ENCODE results near the gene CD2AP. TPM values are rescaled to one million over a fixed set of nuclear protein-coding genes. Genes with fewer than 3 reads are reported as not detected.

Gene CD2AP
- total and polyA plus RNA-seq, 4 donors = 14.2 to 104 (median 21.7) TPM

DNA sequence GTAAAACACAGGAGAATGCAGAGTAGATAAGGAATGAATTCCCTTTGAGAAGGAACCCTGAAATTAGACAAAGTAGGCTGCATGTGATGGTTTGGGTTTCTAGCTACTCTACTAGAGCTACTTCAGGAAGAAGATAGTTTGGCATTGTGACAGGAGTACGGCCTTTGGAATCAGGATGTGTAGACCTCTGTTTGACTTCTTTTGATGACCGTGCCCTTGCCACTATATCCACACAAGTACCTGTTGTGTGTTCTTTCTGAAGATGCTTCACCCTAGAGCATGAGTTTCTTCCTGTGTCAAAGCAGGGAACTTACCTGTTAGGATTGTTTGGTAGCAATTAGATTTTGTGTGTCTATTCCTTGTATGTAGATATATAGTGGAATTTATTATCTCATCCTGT is 41.7 kb downstream of the CD2AP start:
- Histone ChIP-seq H3K27ac (ENCODE audit: low read depth in 1 of 2, low read length in 1 of 2) (no peak overlapping the region), H3K9me3 (ENCODE audit: control insufficient read depth in 4 of 4, insufficient read depth in 3 of 4, low read length in 3 of 4) (no peaks in the 10 kb centered on the region), H3K36me3 (ENCODE audit: control insufficient read depth in 4 of 4, insufficient read depth in 4 of 4, low read length in 4 of 4) (no peaks in the 10 kb centered on the region), H3K9ac (ENCODE audit: insufficient read depth in 1 of 2, low read length in 2 of 2) (no peak overlapping the region), H3K4me3 (no peak overlapping the region), H3K27me3 (ENCODE audit: control insufficient read depth in 3 of 3, insufficient read depth in 3 of 3, low read length in 2 of 3) (no peaks in the 10 kb centered on the region), H3K4me1 (ENCODE audit: control insufficient read depth in 5 of 5, insufficient read depth in 5 of 5, low read length in 5 of 5) (peaks cover 0 to 6% (median 0%) of the 10 kb centered on the region in 5 donors)
- DNase-seq (peak in 1 of 3 donors; percentile 10), ATAC-seq (ENCODE audit: insufficient read depth, low FRiP score) (no peak)
- TF ChIP-seq, protein P1, sequence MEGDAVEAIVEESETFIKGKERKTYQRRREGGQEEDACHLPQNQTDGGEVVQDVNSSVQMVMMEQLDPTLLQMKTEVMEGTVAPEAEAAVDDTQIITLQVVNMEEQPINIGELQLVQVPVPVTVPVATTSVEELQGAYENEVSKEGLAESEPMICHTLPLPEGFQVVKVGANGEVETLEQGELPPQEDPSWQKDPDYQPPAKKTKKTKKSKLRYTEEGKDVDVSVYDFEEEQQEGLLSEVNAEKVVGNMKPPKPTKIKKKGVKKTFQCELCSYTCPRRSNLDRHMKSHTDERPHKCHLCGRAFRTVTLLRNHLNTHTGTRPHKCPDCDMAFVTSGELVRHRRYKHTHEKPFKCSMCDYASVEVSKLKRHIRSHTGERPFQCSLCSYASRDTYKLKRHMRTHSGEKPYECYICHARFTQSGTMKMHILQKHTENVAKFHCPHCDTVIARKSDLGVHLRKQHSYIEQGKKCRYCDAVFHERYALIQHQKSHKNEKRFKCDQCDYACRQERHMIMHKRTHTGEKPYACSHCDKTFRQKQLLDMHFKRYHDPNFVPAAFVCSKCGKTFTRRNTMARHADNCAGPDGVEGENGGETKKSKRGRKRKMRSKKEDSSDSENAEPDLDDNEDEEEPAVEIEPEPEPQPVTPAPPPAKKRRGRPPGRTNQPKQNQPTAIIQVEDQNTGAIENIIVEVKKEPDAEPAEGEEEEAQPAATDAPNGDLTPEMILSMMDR (IDR thresholded peaks at IDR 0.05; ENCODE audit: control extremely low read depth, extremely low read depth) = no peak
- 56 to 80% methylated on average over 2 of the region's 2 CpGs for WGBS, 2 donors

DNA sequence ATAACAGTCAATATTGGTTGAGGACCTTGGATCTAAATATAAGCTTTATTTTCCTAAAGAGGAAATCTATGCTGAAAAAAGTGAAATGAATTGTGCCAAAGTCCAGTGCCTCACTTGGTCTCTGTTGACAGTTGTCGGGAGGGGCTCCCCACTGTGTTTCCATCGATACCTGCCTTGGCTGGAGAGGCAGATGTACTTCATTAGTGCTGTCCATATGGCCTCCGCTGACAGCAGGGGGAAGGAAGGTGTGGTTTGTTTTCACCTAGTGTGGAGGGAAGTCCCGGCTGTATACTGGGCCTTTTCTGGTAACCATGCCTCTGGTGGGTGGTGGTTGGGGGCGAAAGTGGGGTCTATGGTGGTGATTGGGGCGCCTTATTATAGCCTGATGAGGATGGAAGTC is 42.7 kb downstream of the CD2AP start:
- no peaks in the 10 kb centered on the region for H3K27me3 ChIP-seq (ENCODE audit: control insufficient read depth in 3 of 3, insufficient read depth in 3 of 3, low read length in 2 of 3)
- no peak for ATAC-seq (ENCODE audit: insufficient read depth, low FRiP score)
- H3K4me1 ChIP-seq (ENCODE audit: control insufficient read depth in 5 of 5, insufficient read depth in 5 of 5, low read length in 5 of 5) = peaks cover 0 to 6% (median 0%) of the 10 kb centered on the region in 5 donors
- TF ChIP-seq, protein P1 (IDR thresholded peaks at IDR 0.05; ENCODE audit: control extremely low read depth, extremely low read depth) = no peak
- H3K9ac ChIP-seq (ENCODE audit: insufficient read depth in 1 of 2, low read length in 2 of 2) = no peak overlapping the region
- H3K27ac ChIP-seq (ENCODE audit: low read depth in 1 of 2, low read length in 1 of 2) = no peak overlapping the region
- no peak for DNase-seq
- 73 to 80% methylated on average over 6 of the region's 6 CpGs for WGBS, 2 donors
- H3K9me3 ChIP-seq (ENCODE audit: control insufficient read depth in 4 of 4, insufficient read depth in 3 of 4, low read length in 3 of 4) = no peaks in the 10 kb centered on the region
- no peak overlapping the region for H3K4me3 ChIP-seq
- no peaks in the 10 kb centered on the region for H3K36me3 ChIP-seq (ENCODE audit: control insufficient read depth in 4 of 4, insufficient read depth in 4 of 4, low read length in 4 of 4)

DNA sequence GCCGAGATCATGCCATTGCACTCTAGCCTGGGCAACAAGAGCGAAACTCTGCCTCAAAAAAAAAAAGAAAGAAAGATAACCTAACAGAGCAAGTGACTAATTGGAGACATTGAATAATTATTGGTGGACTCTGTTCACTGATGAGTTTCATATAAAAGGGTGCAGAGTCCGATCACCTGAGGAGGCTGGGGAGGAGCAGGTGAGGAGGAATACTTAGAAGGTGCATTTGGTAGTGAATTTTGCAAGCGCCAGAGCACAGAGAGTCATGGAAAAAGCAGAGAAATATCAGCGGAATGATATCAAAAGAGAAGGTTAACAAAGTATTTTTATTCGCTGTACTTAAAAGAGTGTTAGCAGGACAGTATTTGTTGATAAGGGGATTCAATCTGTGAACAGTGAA is 44.4 kb downstream of the CD2AP start:
- DNase-seq (no peak), ATAC-seq (ENCODE audit: insufficient read depth, low FRiP score) (no peak)
- Histone ChIP-seq H3K4me3 (no peak overlapping the region), H3K9me3 (ENCODE audit: control insufficient read depth in 4 of 4, insufficient read depth in 3 of 4, low read length in 3 of 4) (no peaks in the 10 kb centered on the region), H3K9ac (ENCODE audit: insufficient read depth in 1 of 2, low read length in 2 of 2) (no peak overlapping the region), H3K4me1 (ENCODE audit: control insufficient read depth in 5 of 5, insufficient read depth in 5 of 5, low read length in 5 of 5) (peaks cover 0 to 6% (median 0%) of the 10 kb centered on the region in 5 donors), H3K36me3 (ENCODE audit: control insufficient read depth in 4 of 4, insufficient read depth in 4 of 4, low read length in 4 of 4) (peaks cover 0 to under 1% (median 0%) of the 10 kb centered on the region in 4 donors), H3K27ac (ENCODE audit: low read depth in 1 of 2, low read length in 1 of 2) (no peak overlapping the region), H3K27me3 (ENCODE audit: control insufficient read depth in 3 of 3, insufficient read depth in 3 of 3, low read length in 2 of 3) (no peaks in the 10 kb centered on the region)
- TF ChIP-seq, protein P1 (IDR thresholded peaks at IDR 0.05; ENCODE audit: control extremely low read depth, extremely low read depth) = no peak
- WGBS, 2 donors = 96 to 99% methylated on average over 6 of the region's 6 CpGs

All from lung (tissue), 12 donors.